BJ (cell line): ENCODE results near the gene SYT1. TPM values are rescaled to one million over a fixed set of nuclear protein-coding genes. Genes with fewer than 3 reads are reported as not detected.

Experiments used
- CTCF ChIA-PET: fragments of 350-600 bp; formaldehyde crosslinking; extraction: SDS; loops from one replicate; lab custom pipeline; 2021; ENCODE audit warnings: antibody characterized with exemption, inconsistent platforms; lab: Yijun Ruan, JAX
- POLR2A ChIA-PET: fragments of 300-600 bp; sonication (Branson Sonifier 250); formaldehyde crosslinking; extraction: SDS; loops from one replicate; lab custom pipeline; 2021; ENCODE audit warnings: antibody characterized with exemption; lab: Charles Lee
- DNase-seq: peaks from one replicate; pipeline ENCODE4 v3.0.0-alpha.2; 2011; ENCODE audit warnings: low read depth
- H3K27me3 ChIP-seq: 2 replicates; pipeline ENCODE4 v1.6.0; 2011; ENCODE audit warnings: low read length; ENCODE audit not compliant: control insufficient read depth, insufficient read depth
- H3K36me3 ChIP-seq: 2 replicates; pipeline ENCODE4 v1.5.1; 2011; ENCODE audit warnings: low read length; ENCODE audit not compliant: control insufficient read depth, insufficient read depth
- H3K4me3 ChIP-seq: 2 replicates; pipeline ENCODE4 v1.5.1; 2011; ENCODE audit warnings: low read depth, mild to moderate bottlenecking, control low read depth, low read length
- polyA plus RNA-seq: library from polyadenylated mRNA; depleted of rRNA; stranded (reverse); fragments of >200 nt; gene quantifications from 2 replicates; pipeline ENCODE4 v1.2.3, GENCODE V29; 2011
- TF ChIP-seq, protein P1 (sequence below): IDR thresholded peaks from 2 replicates; pipeline ENCODE4 v1.5.1; 2011; ENCODE audit warnings: low read depth, mild to moderate bottlenecking, control low read depth, inconsistent platforms, low read length, moderate library complexity; ENCODE audit not compliant: insufficient read depth

Gene SYT1
- polyA plus RNA-seq, 1 experiment = 0.70 TPM

DNA sequence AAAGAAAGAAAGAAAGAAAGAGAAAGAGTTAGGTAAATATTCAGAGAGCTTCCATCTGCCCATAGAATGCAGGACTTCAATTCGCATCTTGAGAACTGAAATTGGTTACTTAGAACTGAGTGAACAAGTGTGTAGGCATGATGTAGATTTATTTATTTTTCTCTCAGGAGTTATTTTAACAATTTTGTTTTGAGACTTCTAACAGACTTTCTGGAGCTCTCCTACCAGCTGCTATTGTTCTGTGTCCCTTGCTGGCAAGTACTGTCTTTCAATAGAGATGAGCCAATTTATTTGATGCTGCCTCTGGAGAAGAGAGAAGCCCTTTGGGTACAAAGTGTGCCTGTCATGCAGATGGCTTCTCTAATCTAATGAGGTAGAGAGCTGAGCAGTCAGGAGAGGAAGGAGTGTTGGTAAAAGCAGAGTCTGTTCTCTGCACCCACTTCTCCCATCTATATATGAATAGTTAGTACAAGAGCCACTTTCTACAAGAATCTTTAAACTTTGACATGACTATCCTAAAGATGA is 67.0 kb downstream of the SYT1 start:
- no peak for DNase-seq
- TF ChIP-seq, protein P1, sequence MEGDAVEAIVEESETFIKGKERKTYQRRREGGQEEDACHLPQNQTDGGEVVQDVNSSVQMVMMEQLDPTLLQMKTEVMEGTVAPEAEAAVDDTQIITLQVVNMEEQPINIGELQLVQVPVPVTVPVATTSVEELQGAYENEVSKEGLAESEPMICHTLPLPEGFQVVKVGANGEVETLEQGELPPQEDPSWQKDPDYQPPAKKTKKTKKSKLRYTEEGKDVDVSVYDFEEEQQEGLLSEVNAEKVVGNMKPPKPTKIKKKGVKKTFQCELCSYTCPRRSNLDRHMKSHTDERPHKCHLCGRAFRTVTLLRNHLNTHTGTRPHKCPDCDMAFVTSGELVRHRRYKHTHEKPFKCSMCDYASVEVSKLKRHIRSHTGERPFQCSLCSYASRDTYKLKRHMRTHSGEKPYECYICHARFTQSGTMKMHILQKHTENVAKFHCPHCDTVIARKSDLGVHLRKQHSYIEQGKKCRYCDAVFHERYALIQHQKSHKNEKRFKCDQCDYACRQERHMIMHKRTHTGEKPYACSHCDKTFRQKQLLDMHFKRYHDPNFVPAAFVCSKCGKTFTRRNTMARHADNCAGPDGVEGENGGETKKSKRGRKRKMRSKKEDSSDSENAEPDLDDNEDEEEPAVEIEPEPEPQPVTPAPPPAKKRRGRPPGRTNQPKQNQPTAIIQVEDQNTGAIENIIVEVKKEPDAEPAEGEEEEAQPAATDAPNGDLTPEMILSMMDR = no peak
- POLR2A ChIA-PET = no interaction called here

DNA sequence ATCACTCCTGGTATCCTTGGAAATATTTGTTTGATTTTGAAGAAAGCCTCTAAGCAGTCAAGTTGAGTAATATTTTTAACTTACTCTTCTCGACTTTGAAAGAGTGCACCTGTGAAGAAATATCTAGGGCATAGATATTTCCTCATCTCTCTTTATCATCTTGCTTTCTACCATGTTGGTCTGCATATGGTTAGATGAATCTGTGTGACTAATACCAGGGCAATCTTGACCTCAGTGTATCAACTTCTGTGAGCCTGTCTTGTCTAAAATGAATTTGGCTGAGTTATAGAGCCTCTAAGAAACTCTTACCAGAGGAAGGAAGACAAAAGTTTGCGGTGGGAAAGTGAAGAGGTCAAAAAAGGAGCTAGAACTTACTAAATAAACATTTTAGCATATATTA is 68.4 kb downstream of the SYT1 start:
- DNase-seq = no peak
- CTCF ChIA-PET = no interaction called here
- no peaks in the 10 kb centered on the region for H3K27me3 ChIP-seq
- TF ChIP-seq, protein P1 = no peak
- no peak overlapping the region for H3K4me3 ChIP-seq
- POLR2A ChIA-PET = no interaction called here
- no peaks in the 10 kb centered on the region for H3K36me3 ChIP-seq

More for the DNA sequence above, 67.0 kb downstream of the SYT1 start:
- H3K36me3 ChIP-seq = no peaks in the 10 kb centered on the region
- no peak overlapping the region for H3K4me3 ChIP-seq
- CTCF ChIA-PET = interaction anchor here (1.1 kb wide), 1 partner anchor 27 kb away, joined by 3 read pairs; no protein-coding TSS in a partner anchor
- no peaks in the 10 kb centered on the region for H3K27me3 ChIP-seq

DNA sequence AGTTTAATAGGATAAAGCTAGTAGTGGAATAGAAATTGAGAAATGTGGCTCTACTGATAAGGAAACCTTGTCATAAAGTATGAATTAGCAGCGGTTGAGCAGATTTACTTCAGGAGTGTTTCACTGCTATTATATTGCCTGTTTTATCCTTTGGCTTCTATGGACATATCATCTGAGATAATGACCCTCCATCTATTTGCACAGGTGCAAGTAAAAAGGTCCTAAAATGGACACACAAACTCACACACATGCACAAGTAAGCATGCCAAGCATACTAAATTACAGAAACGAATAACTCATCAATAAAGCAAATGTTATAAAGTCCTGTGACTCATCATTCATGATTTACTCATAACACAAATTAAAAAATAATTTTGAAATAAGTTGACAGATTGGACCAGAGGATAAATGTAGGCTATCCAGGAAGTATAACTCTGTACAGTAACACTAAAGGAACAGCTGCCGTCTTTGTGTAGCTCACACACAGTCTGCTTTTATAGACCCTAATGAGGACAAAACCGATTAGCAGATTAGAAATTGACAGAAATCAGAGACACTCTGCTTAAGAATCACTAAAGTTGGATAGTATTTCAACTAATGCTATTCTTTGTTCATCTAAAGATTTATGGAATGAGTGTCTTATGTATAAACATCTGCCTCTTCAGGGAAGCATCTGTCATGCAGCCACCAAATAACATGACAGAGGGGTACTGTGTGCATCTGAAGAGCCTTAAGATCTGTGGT is 73.9 kb downstream of the SYT1 start:
- Histone ChIP-seq H3K27me3 (no peaks in the 10 kb centered on the region), H3K36me3 (no peaks in the 10 kb centered on the region)
- CTCF ChIA-PET = interaction anchor here (0.9 kb wide), 2 partner anchors 9 to 468 kb away, joined by 3 read pairs; no protein-coding TSS in a partner anchor

DNA sequence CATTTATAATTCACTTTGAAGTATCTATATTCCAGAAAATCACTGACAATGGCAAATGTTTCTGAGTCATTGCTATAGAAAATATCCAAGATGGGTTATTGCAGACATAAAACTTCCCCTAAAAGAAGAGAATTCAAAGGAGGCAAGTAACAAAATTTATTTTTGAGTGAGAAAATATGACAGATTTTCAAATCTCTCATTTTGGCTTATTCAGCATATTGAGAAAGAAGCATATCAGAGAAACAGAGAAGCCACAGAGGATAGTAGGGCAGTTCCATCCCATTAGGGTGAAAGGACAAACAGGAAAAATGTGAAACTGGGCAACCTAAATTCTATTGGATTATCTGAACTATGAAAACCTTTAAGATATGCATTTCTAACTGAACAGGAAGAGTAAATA is 85.0 kb downstream of the SYT1 start:
- Histone ChIP-seq H3K27me3 (no peaks in the 10 kb centered on the region), H3K36me3 (no peaks in the 10 kb centered on the region), H3K4me3 (no peak overlapping the region)
- TF ChIP-seq, protein P1 = no peak
- no peak for DNase-seq
- ChIA-PET POLR2A (no interaction called here), CTCF (no interaction called here)

More for the DNA sequence above, 73.9 kb downstream of the SYT1 start:
- POLR2A ChIA-PET = no interaction called here
- no peak for DNase-seq
- H3K4me3 ChIP-seq = no peak overlapping the region
- TF ChIP-seq, protein P1 = no peak

DNA sequence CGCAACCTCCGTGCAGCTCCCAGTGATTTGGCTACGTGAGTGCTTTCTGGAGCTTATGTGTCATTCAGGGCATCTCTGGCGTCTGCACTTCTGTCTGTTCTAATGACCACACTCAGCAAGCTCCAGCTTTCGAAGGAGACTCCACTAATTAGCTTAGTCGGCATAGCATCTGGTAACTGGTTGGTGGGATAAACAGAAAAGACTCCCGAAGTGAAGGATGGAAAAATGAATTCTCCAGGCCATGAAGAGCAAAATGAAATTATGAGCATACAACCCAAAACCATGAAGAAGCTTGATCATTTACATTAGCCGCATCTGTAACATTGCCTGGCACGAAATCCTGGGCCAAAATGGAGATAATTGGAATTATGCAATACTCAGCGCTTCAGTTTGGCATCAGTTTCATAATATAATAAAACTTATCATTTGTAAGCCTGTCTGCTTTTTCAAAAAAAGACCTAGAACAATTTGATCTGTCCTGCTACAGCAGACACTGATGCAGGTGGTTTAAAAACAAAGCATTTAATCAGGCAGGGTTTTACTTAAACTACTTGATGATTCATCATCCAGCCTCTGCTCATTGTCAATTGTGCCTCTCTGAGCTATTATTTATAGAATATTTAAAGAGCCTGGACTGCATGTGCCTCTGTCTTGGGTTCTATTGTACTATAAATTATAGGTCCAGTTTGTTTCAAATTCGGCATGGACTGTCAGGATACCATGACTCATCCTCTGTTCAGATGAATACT is 87.4 kb downstream of the SYT1 start:
- DNase-seq = no peak
- TF ChIP-seq, protein P1 = no peak

More for the DNA sequence above, 87.4 kb downstream of the SYT1 start:
- POLR2A ChIA-PET = no interaction called here
- Histone ChIP-seq H3K27me3 (no peaks in the 10 kb centered on the region), H3K4me3 (no peak overlapping the region), H3K36me3 (no peaks in the 10 kb centered on the region)
- CTCF ChIA-PET = no interaction called here
